Measurements from ENCODE around the gene BOK.
"Not testable (repeated sequence)": the region's sequence is repeated elsewhere in the genome, so short reads cannot be mapped to it uniquely, and the experiment has no call there.

The BOK gene

DNA sequence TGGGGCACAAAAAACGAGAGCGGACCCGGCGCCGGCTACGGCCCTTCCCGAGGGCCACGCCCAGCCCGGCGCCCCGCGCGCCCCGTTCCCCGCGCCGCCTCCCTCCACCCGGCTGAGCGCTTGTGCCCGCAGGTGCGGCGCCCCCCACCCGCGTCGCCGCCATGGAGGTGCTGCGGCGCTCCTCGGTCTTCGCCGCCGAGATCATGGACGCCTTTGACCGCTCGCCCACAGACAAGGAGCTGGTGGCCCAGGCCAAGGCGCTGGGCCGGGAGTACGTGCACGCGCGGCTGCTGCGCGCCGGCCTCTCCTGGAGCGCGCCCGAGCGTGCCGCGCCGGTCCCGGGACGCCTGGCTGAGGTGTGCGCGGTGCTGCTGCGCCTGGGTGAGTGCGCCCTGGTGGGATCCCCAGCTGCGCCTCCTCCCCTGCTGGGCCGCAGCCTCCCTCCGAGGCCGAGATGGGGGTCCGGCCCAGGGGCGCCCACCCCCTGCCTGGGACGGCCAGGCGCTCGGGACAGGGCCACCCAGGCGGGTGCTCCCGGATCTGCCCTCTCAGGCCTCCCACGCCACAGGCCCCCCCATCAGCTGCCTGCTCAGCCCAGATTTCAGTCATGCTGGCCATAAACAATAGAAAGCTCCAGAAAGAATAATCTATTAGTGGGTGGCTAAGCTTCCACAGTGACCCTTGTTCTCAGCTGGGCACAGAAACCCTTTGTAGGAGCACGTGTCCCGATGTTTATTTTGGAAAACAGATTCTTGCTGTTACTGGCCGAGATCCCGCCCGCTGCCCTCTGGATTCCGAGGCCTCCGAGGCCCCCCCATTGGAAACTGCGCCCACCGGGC is 997 bp downstream of the BOK start:
- DNase-seq: no peak

DNA sequence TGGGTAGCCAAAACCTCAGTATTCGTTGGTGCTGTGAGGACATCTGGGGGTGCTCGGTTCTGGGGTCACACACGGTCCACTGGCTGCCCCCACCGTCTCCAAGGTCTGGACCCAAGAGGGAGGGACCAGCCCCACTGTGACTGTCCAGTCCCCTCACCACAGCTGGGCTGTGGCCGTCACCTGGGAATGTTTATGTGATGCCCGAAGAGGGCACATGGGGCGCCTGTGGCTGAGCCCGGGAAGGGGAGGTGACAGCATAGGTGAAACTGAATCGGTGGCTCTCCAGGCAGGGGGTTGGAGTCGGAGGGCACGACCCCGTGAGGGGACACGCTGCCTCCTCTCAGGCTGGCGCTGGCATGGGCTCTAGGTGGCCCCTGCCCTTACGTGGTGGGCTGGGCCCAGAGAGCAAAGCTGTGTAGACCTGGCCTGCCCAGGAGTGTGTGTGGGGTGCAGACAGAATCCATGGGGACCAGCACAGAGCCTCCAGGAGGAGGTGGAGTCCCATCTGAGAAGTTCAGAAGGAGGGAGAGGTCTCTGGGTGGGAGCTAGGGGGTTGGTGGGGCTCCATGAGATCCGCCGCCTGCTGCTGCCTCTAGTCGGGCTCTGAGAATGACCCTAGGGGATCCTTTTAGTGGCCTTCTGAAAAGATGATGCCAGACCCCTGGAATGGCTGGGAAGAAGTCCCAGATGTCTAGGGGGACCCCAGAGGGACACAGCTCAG is 1.8 kb downstream of the BOK start:
- no peak for DNase-seq

DNA sequence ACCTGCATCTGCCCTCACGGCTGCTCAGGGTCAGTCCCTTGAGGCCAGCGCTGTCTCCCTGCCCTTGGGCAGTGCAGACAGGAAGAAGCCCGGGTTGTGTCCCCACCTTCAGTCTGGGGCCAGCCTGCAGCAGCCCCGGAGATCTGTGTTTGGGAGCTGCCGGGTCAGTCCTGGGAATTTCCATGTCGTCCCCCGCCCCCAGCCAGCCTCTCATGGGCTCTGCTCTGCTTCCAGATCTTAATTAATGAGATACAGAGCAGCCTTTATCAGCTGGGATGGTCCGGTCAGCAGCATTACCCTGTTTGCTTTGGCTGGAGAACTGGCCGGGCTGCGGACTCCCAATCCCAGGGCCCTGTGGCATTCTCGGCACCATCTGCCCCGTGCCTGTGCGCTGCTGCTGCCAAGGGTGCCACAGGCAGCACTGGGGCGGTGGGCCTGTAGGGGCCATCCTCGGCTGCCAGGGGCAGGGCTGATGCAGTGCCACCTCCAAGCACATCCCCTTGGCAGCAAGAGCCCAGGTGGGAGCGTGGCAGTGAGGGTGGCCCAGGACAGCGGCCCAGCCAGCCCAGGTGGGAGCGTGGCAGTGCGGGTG is 2.4 kb downstream of the BOK start:
- DNase-seq: no peak

DNA sequence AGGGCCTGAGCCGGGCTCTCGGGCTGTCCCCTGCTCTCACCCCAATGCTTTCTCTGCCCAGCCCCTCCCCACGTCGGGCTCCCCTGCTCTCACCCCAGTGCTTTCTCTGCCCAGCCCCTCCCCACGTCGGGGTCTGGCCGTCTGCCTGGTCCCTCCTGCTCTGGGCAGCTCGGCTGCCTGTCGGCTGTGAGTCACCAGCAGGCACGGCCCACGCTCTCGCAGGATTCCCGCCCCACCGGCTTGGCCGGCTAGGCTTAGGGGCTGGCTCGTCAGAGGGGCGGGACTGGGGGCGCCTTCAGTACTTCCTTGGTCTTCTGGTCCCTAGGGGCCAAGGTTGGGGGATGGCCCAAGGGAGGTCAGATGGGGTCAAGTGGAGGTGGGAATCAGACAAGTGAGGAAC is 3.3 kb downstream of the BOK start:
- DNase-seq: no peak

DNA sequence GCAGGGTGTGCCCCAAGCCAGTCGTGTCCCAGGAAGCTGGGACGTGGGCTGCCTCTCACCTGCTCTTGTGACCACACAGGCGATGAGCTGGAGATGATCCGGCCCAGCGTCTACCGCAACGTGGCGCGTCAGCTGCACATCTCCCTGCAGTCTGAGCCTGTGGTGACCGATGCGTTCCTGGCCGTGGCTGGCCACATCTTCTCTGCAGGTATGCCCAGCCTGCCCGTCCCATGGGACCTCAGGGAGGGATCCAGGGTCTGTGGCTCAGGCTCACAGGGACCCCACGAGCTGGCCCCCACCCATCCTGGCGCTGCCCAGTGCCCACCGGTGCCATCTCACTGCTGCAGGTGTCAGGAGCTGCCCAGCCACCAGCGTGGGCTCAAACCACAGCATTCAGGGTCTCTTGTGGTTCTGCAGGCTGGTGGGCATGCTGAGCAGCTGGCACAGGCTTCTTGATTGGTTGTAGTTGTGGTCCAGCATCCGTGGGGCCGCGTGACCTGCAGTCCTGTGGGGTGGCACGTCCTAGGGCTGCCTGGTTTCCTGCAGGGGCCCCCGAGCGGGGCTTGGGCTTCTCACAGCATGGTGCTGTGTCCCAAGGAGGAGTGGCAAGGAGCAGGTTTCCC is 3.8 kb downstream of the BOK start:
- no peak for DNase-seq

DNA sequence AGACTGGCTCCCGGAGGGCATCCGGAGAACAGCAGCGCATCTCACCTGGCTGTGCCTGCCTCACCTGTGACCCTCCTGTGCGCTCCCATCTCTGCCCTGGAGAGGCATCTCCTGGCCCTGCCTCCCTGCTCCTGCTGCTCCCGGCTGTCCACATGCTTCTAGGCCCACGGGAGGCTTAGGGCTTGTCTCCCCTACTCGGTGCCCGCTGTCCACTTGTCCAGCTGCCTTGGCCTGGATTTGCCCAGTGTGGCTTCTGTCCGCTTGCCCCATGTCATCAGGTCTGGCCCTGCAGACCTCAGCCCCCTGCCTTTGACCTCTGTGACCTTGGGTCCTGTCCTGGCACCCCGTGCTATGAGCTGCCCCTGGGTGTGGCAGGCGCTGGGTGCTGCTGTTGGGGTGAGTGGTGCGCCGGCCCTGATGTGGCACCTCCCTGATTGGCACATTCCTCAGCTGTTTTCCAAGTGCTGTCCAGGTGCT is 4.5 kb downstream of the BOK start:
- DNase-seq: no peak

DNA sequence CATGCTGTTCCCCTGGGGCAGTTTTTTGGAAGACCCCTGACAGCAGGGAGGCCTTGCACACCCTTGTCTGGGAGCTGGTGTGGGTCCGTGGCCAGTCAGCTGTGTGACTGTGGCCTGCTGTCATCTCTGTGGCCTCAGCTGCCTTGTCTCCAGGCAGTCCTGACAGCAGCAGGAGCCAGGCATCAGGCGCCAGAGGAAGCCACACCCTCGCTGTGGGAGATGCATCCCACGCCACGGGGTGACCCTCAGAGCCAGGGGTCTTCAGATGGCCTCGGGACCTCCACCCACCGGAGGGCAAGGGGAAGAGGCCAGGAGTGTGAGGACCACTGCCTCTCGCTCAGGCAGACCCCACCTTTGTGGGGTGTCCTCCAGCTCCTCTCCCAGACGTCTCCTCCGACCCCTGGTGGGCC is 5.0 kb downstream of the BOK start:
- no peak for DNase-seq

DNA sequence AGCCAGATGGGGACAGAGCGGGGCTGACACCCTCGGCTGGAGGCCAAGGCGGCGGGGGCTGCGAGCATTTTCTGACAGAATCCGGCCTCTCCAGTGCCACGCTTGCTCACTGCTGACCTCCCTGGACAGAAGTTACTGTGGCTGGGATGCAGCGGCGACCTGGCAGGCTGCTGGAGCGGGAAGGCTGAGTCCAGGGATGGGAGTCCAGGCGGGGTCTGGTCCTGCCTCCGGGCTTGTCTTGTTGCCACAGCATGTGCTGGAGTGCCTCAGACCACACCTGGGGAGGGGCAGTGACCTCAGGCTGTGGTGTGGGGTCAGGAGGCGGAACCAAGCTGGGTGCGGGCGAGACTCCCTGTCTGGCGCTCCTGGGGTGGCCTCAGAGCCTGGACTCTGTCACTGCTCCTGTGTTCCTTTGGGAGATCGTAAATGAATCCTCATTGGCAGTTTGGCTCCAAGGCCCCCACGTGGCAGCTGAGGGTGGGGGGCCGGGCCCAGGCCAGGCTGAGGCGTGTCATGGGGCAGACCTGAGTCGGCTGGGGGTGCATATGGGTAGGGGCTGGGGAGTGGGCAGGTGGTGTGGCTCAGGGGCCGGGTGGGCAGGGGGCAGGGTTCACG is 5.5 kb downstream of the BOK start:
- no peak for DNase-seq

DNA sequence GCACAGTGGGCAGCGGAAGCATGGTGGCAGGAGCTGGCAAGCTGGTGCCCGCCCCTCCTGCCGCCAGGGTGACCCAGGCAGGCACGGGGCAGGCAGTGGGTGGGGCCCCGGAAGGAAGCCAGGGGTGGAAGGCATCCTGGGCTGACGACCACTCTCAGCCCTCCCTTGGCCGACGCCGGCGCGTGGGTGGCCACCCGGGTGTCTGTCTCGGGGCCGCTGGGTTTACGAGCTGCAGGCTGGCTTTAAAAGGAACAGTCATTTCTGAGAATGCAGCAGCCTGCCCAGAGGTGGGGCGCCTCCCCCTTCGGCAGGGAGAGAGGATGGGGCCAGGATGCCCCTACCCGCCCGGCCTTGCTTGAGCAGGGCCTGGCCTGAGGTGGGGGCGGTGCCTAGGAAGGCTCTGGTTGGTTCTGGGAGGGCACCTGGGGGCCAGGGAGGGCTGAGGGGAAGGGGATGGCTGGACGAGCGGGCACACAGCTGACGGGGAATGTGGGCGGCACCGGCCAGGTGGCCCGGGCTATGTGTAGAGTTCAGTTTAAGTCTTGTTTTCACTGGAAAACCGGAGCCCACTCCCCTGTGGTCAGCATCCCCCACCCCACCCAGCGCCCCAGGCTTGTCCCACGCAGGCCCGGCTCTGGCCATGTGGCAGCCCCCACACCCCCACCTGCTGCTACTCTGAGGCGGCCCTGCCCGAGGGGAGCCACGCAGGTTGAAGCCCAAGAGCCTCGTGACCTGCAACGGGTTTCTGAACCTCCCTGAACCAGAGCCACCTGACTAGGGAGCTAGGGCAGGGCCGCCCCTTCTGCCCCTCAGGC is 6.3 kb downstream of the BOK start:
- no peak for DNase-seq

DNA sequence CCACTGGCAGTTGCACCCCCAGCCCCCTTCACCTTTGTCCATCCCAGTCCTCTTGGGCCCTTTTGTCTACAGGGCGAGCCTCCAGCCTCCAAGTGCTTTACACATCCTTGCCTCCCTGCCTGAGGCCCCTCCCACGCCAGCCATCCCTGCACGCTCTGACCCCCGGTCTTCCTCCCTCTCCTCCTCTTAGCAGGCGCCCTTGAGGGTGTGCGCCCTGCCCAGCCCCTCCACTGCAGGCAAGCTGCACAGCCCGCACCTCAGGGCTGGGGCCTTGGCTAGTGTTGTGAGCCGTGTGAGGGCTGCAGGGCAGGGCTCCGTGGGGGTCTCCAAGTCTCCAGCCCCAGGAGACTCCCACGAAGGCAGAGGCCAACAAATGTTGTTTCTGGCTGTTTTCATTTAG is 6.9 kb downstream of the BOK start:
- no peak for DNase-seq

DNA sequence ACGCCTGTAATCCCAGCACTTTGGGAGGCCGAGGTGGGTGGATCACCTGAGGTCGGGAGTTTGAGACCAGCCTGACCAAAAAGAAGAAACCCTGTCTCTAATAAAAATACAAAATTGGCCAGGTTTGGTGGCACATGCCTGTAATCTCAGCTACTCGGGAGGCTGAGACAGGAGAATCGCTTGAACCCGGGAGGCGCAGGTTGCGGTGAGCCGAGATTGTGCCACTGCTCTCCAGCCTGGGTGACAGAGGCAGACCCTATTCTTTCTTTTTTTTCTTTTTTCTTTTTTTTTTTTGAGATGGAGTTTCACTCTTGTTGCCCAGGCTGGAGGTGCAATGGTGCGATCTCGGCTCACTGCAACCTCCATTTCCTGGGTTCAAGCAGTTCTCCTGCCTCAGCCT is 7.5 kb downstream of the BOK start:
- DNase-seq: not testable (repeated sequence)

DNA sequence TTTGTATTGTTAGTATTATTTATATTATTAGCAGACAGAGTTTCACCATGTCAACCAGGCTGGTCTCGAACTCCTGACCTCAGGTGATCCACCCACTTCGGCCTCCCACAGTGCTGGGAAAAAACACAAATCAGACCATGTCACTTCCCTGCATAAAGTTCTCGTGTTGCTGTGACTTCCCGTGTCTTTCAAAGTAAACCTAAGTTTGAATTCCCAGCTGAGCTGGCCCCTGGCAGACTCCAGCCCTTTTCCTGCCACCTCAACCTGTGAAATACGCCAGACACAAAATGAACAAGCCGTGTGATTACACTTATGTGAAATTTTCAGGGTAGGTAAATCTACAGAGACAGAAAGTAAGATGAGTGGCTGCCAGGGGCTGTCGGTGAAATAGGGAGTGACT is 7.9 kb downstream of the BOK start:
- no peak for DNase-seq

DNA sequence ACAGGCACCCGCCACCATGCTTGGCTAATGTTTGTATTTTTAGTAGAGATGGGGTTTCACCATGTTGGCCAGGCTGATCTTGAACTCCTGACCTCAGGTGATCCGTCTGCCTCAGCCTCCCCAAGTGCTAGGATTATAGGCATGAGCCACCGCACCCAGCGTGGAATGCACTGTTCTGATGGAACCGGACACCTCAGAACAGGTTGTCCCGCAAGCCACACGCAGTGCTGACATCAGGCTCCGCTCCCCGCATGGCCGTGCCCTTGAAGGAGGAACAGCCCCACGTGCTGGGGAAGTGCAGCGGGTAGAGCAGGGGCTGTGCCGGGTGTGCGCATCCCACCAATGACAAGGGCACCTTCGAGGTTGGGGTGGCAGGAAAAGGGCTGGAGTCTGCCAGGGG is 8.7 kb downstream of the BOK start:
- DNase-seq: not testable (repeated sequence)

DNA sequence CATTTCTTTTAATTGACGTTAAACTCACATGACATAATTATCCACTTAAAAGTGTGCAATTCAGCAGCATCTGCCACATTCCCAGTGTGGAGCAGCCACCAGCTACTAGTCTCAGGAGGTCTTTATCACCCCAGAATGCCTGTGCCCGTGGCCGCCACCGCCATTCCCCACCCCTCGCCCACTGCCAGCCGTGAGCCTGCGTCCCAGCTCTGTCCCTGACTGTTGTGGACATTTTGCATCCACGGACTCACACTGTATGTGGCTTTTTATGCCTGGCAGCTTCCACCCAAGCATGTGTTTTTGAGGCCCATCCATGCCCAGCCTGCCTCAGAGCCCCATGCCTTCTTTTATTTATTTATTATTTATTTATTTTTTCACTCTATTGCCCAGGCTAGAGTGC is 9.2 kb downstream of the BOK start:
- no peak for DNase-seq

DNA sequence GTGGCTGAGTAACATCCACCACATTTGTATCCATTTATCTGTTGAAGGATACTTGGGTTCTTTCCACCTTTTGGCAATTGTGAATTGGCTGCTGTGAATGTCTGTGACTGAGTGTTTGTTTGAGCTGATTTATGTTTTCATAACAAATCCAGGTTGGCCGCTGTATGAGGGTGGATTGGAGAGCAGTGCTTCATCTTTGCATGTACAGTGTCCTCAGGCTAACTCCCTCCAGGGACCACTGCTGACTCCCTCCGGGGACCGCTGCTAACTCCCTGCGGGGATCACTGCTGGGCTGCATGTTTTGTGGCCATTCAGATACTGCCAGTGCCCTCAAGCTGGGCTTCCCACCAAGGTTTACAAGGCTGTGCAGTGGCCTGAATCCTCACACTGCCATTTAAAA is 10.2 kb downstream of the BOK start:
- DNase-seq: no peak

DNA sequence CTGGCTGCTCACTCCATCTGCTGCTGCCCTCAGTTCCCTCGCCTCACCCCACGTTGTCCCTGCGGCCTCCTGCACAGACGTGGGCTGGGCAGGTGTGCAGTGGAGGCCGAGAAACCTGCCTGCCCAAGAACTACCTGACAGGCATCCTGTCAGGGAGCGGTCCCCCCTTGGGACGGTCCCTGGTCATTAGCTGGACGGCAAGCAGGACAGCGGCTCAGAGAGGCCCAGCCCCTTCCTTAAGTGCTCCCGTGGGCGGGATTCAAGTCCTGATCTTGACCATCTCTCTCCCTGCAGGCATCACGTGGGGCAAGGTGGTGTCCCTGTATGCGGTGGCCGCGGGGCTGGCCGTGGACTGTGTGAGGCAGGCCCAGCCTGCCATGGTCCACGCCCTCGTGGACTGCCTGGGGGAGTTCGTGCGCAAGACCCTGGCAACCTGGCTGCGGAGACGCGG is 11.3 kb downstream of the BOK start:
- no peak for DNase-seq

DNA sequence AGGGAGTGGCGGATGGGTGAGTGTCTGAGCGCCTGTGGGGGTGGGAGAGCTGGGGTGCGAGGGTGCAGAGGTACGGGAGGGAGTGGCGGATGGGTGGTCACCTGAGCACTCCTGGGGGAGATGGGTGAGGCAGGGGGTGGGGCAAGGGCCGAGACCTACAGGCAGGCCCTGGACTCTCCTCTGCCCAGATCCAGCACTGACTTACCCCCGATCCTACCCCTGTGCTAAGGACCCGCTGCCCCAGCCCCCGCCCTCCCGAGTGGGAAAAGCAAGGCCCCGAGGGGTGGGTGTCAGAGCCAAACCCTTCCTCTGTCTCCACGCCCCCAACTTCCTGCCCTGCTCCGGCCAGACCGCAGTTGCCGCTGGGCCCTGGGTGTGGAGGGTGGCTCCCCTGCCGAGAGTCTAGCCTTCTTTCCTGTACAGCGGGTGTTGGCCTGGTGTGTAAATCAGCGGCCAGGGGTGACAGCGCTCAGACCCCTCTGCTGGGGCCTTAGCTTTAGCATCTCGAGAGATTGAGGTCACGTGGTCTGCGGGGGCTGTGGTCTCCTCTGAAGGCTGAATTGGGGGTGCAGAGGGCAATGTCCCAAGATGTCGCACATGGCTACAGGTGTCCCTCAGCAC is 12.5 kb downstream of the BOK start:
- DNase-seq: no peak

DNA sequence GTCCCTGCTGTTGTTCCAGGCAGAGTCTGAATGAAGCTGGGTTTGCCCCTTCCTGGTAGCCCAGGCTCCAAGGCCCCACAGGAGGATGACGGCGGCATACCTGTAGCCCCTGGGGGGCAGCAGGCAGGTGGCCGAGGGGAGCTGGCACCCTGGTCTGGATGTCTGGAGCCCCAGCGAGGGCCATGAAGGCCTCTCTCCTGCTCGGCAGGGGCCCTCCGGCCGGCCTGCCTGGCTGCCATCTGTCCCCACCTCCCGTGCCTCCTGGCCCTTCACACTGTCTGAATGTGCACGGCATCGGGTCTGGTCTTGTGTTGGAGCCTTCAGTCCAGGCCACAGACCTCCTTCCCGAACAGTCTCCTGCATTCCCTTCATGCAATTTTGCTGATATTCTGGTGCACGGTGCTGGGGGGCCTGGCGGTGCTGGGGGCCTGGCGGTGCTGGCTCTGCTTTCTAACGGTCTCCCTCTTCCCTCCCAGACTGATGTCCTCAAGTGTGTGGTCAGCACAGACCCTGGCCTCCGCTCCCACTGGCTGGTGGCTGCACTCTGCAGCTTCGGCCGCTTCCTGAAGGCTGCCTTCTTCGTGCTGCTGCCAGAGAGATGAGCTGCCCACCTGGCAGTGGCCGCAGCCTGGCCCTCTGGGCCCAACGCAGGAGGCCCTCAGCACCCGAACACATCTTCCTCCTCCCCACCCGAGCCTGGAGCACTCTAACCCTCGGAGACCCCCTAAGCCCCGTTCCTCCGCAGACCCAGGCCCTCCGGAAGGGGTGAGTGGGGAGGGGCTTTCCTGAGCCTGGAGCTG is 13.5 kb downstream of the BOK start:
- DNase-seq: no peak

DNA sequence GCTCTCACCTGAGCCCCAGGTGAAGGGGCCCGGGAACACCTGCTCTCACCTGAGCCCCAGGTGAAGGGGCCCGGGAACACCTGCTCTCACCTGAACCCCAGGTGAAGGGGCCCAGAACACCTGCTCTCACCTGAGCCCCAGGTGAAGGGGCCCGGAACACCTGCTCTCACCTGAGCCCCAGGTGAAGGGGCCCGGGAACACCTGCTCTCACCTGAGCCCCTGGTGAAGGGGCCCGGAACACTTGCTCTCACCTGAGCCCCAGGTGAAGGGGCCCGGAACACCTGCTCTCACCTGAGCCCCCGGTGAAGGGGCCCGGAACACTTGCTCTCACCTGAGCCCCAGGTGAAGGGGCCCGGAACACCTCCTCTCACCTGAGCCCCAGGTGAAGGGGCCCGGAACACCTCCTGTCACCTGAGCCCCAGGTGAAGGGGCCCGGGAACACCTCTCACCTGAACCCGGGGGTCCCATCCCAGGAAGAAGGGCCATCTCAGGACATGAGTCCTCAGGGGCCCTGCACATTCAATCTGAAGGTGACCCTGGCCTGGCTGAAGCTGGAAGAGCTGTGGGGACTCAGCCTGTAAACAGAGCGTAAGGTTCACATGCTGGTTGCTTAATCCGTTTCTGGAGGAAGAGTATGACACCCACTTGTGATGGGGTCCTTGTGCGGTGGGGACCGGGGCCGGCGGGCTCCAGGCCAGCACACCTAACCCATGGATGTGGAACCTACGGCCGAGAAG is 14.5 kb downstream of the BOK start:
- DNase-seq: not testable (repeated sequence)

DNA sequence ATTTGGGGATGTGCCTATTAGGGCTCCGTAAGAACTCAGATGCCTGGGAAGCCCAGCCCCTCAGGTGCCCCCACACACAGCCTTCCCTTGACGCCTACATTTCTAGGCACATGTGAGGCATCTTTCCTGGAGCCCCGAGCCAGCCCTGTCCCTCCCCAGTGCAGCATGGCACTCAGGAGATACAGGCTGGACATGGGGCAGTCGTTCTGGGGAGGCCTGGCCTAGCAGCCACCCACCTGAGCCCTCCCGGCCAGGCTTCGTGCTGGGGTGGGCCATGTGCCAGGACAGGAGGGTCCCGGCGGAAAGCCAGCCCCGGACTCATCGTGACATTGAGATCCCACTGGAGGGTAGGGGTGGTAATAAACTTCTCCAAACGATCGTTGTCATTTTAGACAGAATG is 15.2 kb downstream of the BOK start:
- DNase-seq: no peak

Measured in CD4-positive, alpha-beta T cell treated with Interleukin-1 beta for 1 hour (primary cell).